HT1080 (cell line): ENCODE results near the gene TMEM125. TPM values are rescaled to one million over a fixed set of nuclear protein-coding genes. Genes with fewer than 3 reads are reported as not detected.

Experiments used
- DNase-seq: peaks from one replicate; pipeline ENCODE4 v3.0.0-alpha.2; 2015; ENCODE audit warnings: low read depth
- total RNA-seq: library from RNA; depleted of rRNA; stranded (reverse); fragments of >200 nt; shearing (Covaris generic); gene quantifications from 2 replicates; pipeline ENCODE4 v1.2.3, GENCODE V29; 2014

TMEM125 gene
- total RNA-seq, 1 experiment from 2014 or later: not detected

DNA sequence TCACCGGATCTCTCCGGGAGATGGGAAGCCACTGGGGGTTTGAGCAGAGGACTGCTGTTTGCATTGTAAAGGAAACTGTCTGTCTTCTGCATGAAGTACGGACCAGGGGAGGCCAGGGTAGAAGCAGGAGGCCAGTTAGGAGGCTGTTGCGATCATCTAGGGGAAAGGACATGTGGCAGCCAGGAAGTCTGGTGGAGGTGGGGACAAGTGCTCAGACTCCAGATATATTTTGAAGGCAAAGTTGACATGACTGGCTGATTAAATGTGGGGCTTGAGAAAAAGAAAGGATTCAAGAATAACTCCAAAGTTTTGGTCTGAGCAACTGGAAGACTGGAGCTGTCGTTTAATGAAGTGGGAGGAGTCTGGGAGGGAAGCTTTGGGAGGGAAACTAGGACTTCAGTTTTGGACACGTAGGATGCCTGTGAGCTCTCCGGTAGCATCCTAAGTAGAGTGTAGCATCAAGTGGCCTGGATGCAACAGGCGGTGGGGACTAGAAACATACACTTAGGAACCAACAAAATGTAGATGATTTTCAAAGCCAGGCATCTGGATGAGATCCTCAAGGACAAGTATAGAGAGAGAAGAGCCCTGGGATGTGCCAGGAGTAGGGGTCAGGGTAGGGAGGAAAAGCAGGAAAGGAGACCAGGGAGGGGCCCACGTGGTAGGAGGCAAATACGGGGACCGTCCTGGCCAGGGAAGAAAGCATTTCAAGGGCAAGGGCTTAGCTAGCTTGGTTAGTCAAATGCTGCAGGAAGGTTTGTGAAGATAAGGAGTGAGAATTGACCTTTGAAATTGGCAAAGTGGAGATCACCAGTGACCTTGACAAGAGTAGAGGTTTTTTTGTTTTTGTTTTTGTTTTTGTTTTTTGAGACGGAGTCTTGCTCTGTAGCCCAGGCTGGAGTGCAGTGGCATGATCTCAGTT lies 19.3 kb downstream of the TMEM125 start:
- no peak for DNase-seq

DNA sequence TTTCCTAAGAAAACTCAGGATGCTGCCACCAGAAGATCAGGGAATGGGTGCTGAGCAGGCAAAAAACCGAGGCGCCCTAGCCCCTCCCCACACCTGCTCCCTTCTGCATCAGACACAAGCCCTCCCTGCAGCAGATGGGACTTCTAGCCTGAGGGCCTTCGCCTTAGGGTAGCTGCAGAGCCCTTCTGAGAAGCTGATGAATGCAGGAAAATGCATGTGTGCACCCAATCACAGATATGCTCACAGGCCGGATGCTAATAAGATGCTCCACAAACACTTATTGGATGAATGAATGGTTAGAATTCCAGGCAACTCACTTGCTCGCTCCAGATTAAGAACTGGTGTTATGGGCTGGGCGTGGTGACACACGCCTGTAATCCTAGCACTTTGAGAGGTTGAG lies 22.4 kb downstream of the TMEM125 start:
- no peak for DNase-seq

DNA sequence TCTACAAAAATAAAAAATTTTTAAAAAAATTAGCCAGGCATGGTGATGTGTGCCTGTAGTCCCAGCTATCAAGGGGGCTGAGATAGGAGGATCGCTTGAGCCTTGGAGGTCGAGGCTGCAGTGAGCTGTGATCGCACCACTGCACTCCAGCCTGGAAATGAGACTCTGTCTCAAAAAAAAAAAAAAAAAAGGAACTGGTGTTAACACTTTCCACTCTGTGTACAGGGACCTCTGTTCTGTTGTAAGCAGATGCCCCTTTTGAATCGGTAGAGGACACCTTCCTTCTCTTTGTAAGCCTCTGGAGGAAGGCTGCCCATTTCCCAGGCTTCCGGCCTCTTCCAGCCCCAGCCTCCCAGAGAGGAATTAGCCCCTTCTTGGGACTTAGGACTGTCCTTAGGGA lies 22.9 kb downstream of the TMEM125 start:
- no peak for DNase-seq

DNA sequence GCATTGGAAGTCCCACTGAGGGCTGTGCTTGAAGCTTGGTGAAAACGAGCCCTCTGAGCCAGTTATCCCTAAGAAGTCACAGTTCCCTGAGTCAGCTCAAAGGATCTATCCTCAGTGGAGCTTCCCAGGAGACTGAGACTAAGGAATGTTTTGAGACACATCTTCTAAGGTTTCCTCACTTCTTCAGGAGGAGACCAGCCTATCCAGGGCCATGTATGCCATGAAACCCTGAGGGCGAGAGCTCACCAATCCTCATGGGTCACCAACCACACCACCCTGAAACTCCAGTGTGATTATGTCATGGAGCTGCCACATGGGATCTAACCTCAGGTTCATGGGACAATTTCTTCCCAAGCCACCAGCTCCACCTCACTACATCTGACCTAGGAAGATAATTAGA lies 23.4 kb downstream of the TMEM125 start:
- DNase-seq: no peak

DNA sequence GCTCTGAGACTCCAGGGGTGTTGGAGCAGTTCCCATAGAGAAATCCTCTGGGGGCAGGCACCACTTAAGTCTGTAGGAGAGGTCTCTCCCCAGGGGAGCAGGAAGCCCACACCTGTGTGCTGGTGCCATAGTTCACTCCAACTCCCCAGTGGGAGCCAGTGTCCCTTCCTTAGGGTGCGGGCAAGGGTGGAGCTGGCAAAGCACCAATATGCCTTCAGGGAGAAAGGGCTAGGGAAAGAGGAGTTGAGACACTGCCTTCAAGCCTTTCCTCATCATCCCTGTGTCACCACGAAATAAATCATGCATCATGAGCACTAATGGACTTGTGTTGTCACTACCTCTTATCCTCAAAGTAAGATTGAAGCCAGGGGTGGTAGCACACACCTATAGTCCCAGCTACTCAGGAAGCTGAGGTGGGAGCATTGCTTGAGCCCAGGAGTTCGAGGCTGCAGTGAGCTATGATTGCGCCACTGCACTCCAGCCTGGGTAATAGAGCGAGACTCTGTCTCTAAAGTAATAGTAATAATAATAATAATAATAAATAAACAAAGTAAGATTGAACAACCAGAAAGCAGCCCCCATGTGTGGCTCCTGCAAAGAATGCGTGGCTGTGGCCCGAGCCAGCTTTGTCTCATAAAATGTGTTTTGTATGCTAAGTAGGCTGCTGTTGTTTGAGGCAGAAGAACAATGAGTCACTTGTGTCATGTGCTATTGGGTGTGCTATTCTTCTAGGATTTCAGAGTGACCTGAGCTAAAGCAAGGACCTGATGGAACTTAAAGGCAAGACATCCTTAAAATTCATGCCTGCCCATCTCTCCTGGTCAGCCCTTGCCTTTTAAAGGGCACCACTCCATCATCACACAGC lies 24.3 kb downstream of the TMEM125 start:
- peak; percentile 72 for DNase-seq

DNA sequence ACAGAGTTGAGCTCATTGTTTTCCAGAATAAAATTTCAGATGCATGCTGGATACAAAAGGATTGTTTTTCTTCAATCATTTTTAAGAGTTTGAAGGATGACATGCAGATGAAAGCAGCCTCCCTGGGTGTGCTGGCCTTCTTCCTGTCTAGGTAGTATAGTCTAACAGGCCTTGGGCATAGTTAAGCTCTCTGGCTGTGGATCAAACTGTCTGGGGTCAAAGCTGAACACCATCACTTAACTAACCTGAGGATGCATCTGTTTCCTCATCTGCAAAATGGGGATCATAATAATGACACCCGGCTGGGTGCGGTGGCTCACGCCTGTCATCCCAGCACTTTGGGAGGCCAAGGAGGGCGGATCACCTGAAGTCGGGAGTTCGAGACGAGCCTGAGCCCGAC lies 25.0 kb downstream of the TMEM125 start:
- no peak for DNase-seq

DNA sequence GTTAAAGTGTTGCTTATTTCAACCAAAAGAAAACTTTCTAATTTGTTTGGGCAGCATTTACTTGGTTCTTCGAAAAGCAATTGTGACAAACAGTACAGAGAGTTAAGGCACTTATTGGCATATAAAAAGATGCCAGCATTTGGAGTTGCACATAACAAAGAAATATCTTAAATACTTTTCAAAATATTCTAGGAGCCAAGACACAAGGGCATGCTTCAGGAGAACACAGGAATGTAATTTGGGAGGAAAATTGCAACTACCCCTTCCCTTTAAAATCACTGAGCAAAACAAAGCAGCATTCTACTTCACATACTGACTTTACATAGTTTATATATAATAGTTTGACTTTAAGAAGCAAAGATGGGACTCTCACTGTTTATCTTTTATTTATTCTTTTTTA lies 26.4 kb downstream of the TMEM125 start:
- no peak for DNase-seq

DNA sequence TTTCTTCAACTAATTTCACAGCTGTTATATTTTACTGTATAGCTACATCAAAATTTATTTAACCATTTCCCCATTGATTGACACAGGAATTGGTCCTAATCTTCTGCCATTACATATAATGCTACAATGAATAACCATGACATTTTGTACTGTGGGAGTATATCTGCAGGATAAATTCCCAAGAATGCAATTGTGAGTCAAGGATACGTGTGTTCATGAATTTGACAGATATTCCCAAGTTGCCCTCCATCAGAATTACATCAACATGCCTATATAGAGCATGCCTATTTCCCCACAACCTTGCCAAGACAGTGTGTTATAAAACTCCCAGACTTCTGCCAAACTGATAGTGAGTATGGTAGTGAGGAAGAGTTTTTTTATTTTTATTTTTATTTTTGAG lies 28.3 kb downstream of the TMEM125 start:
- no peak for DNase-seq

DNA sequence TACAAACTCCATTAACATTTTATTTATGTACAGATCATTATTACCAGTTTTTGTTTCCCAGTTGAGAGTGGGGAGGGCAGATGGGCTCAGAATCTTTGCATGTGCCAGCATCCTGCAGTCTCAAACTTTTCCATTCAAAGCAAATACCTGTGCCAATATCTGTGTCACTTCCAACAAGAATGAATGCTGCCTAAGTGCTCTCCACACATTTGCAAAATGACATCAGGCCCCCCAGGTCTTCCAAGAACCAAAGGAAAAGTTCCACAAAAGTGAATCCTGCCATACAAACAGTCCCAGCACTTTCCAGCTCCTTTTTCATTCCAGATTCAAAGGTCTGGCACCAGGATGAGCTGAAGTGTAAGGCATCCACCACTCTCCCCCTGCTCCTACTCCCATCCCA lies 29.3 kb downstream of the TMEM125 start:
- DNase-seq: no peak

DNA sequence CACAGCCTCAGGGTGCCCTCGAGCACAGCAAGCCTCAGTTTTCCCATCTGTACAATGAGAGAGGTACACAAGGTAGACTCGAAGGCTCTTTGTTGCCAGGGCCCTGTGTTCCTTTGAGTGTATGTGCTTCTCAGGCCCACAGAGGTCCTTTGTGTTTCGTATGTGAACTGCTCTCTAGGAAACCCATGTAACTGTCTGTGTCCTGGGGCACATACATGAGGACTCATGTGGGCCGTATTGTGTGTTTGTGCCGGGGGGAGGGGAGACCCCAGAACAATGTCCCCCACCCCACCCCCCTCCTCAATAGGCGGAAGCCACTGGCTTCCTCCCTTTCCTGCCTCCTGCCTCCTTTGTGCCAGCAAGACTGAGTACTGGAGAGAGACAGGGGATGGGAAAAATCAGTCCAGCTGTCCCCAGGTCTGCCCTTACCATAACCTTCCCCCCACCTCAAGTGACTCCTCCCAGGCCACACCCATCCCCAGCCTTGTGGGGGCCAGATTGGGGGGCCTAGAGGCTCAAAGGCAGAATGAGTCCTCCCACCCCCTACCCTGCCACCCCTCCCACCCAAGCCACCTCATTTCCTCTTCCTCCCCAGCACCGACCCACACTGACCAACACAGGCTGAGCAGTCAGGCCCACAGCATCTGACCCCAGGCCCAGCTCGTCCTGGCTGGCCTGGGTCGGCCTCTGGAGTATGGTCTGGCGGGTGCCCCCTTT lies 30.8 kb downstream of the TMEM125 start, which contains the start of gene TIE1:
Gene TIE1, plus strand, starts transcription at position 605 of the 717 bp plus-strand sequence. Its CDS starts 90 bp downstream, at position 695.
- DNase-seq: peak; percentile 70

DNA sequence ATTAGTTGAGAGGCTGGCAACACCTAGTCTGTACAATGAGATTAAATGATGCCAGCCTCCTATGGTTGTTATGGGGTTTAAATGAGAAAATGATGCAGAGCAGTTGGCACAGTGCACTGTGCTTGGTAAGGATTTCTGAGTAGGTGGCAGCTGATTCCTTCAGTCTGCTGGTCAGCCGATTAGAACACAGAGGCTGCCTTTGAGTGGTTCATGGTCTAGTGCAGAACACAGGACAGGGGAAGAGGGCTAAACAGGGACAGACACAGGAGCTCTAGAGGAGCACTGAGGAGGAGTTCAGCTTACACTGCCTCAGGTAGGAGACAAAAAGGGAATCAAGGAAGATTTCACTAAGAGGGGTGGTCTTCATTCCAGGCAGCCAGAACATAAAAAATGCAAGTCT lies 32.4 kb downstream of the TMEM125 start:
- no peak for DNase-seq

DNA sequence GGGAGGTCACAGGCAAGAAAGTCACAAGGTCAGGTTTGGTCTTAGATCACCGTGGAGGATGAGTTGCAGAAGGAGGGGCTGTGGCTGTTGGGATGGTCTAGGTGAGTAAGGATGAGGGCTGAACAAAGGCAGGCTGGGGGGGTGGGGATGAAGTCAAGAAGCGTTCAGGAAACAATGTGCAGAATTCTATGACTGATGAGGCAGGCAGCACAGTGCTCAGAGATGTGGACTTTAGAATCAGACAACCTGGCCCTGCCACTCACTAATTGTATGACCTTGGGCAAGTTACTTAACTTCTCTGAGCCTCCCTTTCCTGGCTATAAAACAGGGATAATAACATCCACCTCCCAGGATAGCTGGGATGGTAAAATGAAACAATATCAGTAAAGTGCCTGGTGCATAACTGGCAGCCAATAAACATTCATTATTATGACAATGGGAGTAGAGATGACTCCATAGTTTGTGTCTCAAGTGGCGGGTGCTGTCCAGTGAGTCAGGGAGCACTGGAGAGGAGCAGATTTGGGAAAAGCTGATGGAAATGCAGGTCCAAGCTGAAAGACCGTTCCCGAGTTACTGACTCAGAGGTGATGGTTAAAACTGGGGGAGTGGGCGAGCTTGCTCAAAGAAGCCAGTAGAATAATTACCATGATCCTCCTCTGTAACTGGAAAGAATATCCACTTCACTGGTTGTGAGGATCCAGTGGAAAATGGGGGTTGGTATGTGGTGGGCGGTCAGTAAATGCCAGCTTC lies 33.1 kb downstream of the TMEM125 start:
- no peak for DNase-seq

DNA sequence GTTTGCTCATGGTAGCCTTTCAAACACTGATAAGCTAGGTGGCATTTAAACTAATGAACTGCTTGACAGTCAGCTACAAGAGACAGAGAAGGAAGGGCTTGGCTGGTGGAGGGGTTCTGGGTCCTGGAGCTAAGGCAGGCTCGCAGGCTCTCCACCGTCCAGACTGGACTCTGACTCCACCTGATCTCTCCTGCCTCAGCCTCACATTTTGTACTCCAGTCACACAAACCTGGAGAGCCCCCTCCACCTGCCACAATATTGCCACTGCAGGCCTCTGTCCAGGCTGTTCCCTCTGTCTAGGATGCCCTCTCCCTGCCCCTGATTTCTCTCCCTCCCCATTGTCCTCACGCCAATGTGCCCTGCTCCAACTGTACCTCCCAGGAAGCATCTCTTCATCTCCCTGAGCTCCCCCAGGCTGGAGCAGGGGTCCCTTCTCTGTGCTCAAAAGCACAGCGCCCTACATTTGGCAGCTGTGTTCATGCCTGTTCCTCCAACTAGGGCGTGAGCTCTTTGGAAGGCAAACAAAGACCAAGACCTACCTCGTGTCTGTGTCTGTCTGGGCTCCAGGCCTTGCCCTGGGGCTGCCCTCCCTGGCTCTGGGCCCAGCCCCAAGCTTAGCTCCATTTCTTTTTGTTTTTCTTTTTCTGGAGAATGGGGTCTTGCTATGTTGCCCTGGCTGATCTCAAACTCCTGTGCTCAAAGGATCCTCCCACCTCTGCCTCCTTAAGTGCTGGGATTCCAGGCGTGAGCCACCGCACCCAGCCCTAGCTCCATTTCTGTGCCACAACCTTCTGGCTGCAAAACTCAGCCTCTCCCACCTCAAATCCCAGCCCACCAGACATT lies 33.9 kb downstream of the TMEM125 start:
- DNase-seq: no peak

DNA sequence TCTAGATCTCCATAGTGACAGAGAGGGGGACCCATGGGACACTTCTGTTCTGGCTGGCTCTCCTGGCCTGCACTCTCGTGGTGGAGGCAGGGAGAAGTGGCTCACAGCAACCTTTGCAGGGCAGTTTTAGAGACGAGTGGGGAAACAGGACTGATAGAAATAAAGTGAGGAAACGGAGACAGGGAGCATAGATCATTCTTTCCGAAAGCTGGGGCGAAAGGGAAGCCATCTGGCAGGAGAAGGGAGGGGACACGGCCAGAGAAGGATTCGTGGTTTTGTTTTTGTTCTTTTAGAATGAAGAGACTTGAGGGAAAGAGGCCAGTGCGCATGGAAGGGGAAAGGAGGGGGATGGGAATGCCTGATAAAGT lies 34.5 kb downstream of the TMEM125 start:
- no peak for DNase-seq

DNA sequence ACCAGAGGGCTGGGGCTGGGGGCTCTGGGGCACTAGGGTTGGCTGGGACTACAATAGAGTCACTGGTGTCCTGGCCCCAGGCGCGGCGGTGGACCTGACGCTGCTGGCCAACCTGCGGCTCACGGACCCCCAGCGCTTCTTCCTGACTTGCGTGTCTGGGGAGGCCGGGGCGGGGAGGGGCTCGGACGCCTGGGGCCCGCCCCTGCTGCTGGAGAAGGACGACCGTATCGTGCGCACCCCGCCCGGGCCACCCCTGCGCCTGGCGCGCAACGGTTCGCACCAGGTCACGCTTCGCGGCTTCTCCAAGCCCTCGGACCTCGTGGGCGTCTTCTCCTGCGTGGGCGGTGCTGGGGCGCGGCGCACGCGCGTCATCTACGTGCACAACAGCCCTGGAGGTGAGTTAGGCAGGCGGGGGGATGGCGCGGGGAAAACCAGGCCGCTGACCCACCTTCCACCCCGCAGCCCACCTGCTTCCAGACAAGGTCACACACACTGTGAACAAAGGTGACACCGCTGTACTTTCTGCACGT lies 35.1 kb downstream of the TMEM125 start:
- DNase-seq: no peak

DNA sequence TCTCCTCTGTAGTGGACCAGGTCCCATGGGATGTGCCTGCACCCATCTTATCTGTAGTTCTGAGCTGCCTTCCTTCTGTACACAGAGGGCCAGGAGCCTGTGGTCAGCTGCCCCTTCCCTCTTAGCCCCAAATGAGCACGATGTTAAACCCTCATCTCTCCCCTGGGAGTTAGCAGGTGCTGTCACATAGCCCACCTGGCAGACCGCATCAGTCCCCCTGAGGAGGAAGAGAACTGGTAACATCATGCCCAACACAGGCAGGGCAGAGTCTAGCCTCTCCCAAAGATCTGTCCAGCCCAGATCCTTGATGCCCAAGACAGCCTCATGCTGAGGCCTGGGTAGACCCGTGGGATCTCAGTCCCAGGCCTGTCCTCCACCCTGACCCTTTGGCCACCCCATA lies 35.7 kb downstream of the TMEM125 start:
- no peak for DNase-seq

DNA sequence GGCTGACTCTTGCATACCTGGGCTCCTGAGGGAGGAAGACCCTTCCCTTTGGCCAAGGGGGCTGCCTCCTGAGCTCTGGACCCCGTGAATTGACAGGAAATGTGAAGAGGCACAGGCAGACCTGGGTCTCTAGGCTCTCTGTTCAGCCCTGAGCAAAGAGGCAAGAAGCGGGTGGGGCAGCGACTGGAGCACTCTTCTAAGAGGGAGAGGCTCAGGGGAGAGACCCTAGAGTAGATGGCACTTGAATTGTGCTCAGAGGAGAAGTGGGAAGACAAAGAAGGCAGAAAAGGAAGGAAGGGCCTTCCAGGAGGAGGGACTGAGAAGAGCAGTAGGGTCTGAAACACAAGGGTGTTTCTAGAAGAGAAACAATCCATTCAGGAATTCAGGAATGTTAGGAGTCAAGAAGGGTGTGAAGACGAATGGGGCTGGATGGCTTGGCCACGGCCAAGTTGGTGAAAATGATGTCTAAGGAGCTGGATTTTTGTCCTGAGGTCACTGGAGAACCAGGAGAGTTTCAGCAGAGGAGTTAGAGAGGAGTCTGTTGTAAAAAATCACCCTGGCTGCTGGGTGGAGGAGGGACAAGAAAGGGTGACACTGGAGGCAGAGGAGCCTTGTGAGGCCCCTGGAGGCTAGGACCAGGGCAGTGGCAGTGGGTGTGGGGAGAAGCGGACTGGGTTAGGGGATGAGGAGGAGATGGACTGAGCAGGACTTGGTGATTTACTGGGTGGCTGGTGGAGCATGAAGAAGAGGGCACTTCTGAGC lies 36.3 kb downstream of the TMEM125 start:
- no peak for DNase-seq

DNA sequence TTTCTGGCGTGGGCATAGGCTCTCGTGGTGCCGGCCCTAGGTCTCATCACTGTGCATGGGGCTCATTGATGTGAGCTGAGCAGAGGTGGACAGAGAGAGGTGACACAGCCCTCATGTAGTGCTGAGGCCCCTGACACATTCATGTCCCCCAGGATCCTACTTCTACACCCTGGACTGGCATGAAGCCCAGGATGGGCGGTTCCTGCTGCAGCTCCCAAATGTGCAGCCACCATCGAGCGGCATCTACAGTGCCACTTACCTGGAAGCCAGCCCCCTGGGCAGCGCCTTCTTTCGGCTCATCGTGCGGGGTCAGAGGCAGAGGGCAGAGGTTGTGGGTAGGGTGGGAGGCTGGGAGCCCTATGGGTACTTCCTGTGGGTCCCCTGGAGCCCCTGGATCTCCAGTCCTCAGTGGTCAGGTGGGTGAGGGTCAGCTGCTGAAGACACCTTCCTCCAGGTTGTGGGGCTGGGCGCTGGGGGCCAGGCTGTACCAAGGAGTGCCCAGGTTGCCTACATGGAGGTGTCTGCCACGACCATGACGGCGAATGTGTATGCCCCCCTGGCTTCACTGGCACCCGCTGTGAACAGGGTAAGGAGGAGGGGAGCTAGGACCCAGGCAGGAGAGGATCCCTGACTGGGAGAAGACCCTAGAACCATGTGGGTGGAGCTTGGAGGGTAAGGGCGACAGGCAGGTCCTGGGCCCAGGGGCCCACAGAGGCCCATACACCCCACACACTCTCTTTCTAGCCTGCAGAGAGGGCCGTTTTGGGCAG lies 37.1 kb downstream of the TMEM125 start:
- no peak for DNase-seq
